ENCODE data around the gene PDGFC. TPM values are rescaled to one million over a fixed set of nuclear protein-coding genes. Genes with fewer than 3 reads are reported as not detected.

PDGFC gene
- total RNA-seq, 1 experiment from 2014 or later: 64.5 TPM

GRCh38 chr4:156983366-156983765, 11.8 kb upstream of the PDGFC start:
- CTCF ChIA-PET: interaction anchor here (1.3 kb wide), 1 partner anchor 62 kb away, joined by 3 read pairs; no protein-coding TSS in a partner anchor
- no peak overlapping the region for H3K27ac Mint-ChIP-seq (ENCODE audit: unreplicated experiment)
- no peaks in the 10 kb centered on the region for H3K36me3 Mint-ChIP-seq (ENCODE audit: insufficient read depth, unreplicated experiment)
- H3K4me1 Mint-ChIP-seq (ENCODE audit: low read depth, unreplicated experiment): no peaks in the 10 kb centered on the region
- H3K9me3 Mint-ChIP-seq (ENCODE audit: low read depth, unreplicated experiment): peaks cover 3% of the 10 kb centered on the region
- peak; percentile 22 for TF ChIP-seq CTCF (IDR thresholded peaks at IDR 0.05; ENCODE audit: unreplicated experiment)
- intact Hi-C loops (cut with micrococcal nuclease; ENCODE audit: unreplicated experiment): loop anchor here (1.0 kb wide), 1 partner anchor 62 kb away; no protein-coding TSS in a partner anchor
- H3K4me3 Mint-ChIP-seq (ENCODE audit: low read depth, unreplicated experiment): no peak overlapping the region
- no TSS peak for BruUV-seq (replicated peaks)
- no peak for DNase-seq
- H3K27me3 Mint-ChIP-seq (ENCODE audit: unreplicated experiment): no peaks in the 10 kb centered on the region

- intact Hi-C loops (cut with micrococcal nuclease; ENCODE audit: unreplicated experiment): no loop called here
- CTCF ChIA-PET: interaction anchor here (0.9 kb wide), 1 partner anchor 64 kb away, joined by 4 read pairs; no protein-coding TSS in a partner anchor
- Mint-ChIP-seq H3K9me3 (ENCODE audit: low read depth, unreplicated experiment) (no peaks in the 10 kb centered on the region), H3K36me3 (ENCODE audit: insufficient read depth, unreplicated experiment) (no peaks in the 10 kb centered on the region), H3K4me3 (ENCODE audit: low read depth, unreplicated experiment) (no peak overlapping the region), H3K4me1 (ENCODE audit: low read depth, unreplicated experiment) (peaks cover 13% of the 10 kb centered on the region), H3K27me3 (ENCODE audit: unreplicated experiment) (no peaks in the 10 kb centered on the region), H3K27ac (ENCODE audit: unreplicated experiment) (no peak overlapping the region)
- BruUV-seq (replicated peaks): no TSS peak
- DNase-seq: no peak
- no peak for TF ChIP-seq CTCF (IDR thresholded peaks at IDR 0.05; ENCODE audit: unreplicated experiment)
Observed at GRCh38 chr4:156981262-156981769, 9.7 kb upstream of the PDGFC start.

- Mint-ChIP-seq H3K27ac (ENCODE audit: unreplicated experiment) (no peak overlapping the region), H3K9me3 (ENCODE audit: low read depth, unreplicated experiment) (no peaks in the 10 kb centered on the region), H3K27me3 (ENCODE audit: unreplicated experiment) (no peaks in the 10 kb centered on the region), H3K4me1 (ENCODE audit: low read depth, unreplicated experiment) (peaks cover 45% of the 10 kb centered on the region), H3K36me3 (ENCODE audit: insufficient read depth, unreplicated experiment) (no peaks in the 10 kb centered on the region), H3K4me3 (ENCODE audit: low read depth, unreplicated experiment) (no peak overlapping the region)
- DNase-seq: no peak
- CTCF ChIA-PET: no interaction called here
- intact Hi-C loops (cut with micrococcal nuclease; ENCODE audit: unreplicated experiment): no loop called here
- no peak for TF ChIP-seq CTCF (IDR thresholded peaks at IDR 0.05; ENCODE audit: unreplicated experiment)
- no TSS peak for BruUV-seq (replicated peaks)
Observed at GRCh38 chr4:156977435-156978160, 6.0 kb upstream of the PDGFC start.

- Mint-ChIP-seq H3K36me3 (ENCODE audit: insufficient read depth, unreplicated experiment) (peaks cover 2% of the 10 kb centered on the region), H3K4me1 (ENCODE audit: low read depth, unreplicated experiment) (peaks cover 48% of the 10 kb centered on the region), H3K9me3 (ENCODE audit: low read depth, unreplicated experiment) (no peaks in the 10 kb centered on the region), H3K27ac (ENCODE audit: unreplicated experiment) (no peak overlapping the region), H3K27me3 (ENCODE audit: unreplicated experiment) (no peaks in the 10 kb centered on the region), H3K4me3 (ENCODE audit: low read depth, unreplicated experiment) (no peak overlapping the region)
- CTCF ChIA-PET: interaction anchor here (0.6 kb wide), 1 partner anchor 179 kb away, joined by 3 read pairs; no protein-coding TSS in a partner anchor
- intact Hi-C loops (cut with micrococcal nuclease; ENCODE audit: unreplicated experiment): no loop called here
- no peak for TF ChIP-seq CTCF (IDR thresholded peaks at IDR 0.05; ENCODE audit: unreplicated experiment)
- BruUV-seq (replicated peaks): no TSS peak
- DNase-seq: no peak
Observed at GRCh38 chr4:156976147-156976546, 4.5 kb upstream of the PDGFC start.

Data from Calu3 (cell line).